Stomach (tissue), 9 donors: Measurements from ENCODE around the gene GLCE. TPM values are rescaled to one million over a fixed set of nuclear protein-coding genes. Genes with fewer than 3 reads are reported as not detected.

ENCODE experiments used
- DNase-seq, 2 donors: peaks; one replicate each; pipeline versions ENCODE4 v3.0.0 to v3.0.0-alpha.2; 2013 to 2019
- H3K27ac ChIP-seq, 5 donors: fragments of 200-600 bp in 4 of 5; sonication (generic) in 4 of 5; one replicate each; pipeline ENCODE4 v1.5.1; 2013 to 2019; ENCODE audit warnings: mild to moderate bottlenecking in 1 of 5, moderate library complexity in 1 of 5
- H3K27me3 ChIP-seq, 3 donors: fragments of 200-600 bp; sonication (generic); one replicate each; pipeline ENCODE4 v1.5.1; 2017 to 2019; ENCODE audit warnings: mixed run types in 1 of 3
- H3K36me3 ChIP-seq, 4 donors: fragments of 200-600 bp; sonication (generic); 1 replicate in 3 of 4; 2 replicates in 1 of 4; pipeline ENCODE4 v1.5.1; 2016 to 2019
- H3K4me1 ChIP-seq, 4 donors: fragments of 200-600 bp; sonication (generic); one replicate each; pipeline ENCODE4 v1.5.1; 2016 to 2019
- H3K4me3 ChIP-seq, 4 donors: fragments of 200-600 bp; sonication (generic) in 3 of 4; one replicate each; pipeline ENCODE4 v1.5.1; 2016 to 2019; ENCODE audit warnings: mild to moderate bottlenecking in 1 of 4
- H3K9me3 ChIP-seq, 4 donors: fragments of 200-600 bp; sonication (generic); one replicate each; pipeline ENCODE4 v1.5.1; 2016 to 2019
- CTCF ChIP-seq, 7 experiments: fragments of 450-650 bp in 4 of 7; fragments of 200-600 bp in 3 of 7; sonication (generic) in 3 of 7; IDR thresholded peaks; one replicate each; pipeline ENCODE4 v1.5.1; 2016 to 2019; ENCODE audit warnings: antibody characterized with exemption in 7 of 7, control low read depth in 2 of 7, mild to moderate bottlenecking in 1 of 7
- EP300 ChIP-seq: sonication (generic); formaldehyde crosslinking; IDR thresholded peaks from one replicate; pipeline ENCODE4 v1.6.1; 2017; ENCODE audit warnings: antibody characterized with exemption
- POLR2A ChIP-seq, 4 donors: fragments of 450-650 bp; IDR thresholded peaks; one replicate each; pipeline ENCODE4 v1.6.1; 2016; ENCODE audit warnings: antibody characterized with exemption in 4 of 4, control low read depth in 2 of 4, mild to moderate bottlenecking in 1 of 4, moderate library complexity in 1 of 4
- POLR2AphosphoS5 ChIP-seq, 3 donors: sonication (generic); formaldehyde crosslinking; IDR thresholded peaks; one replicate each; pipeline ENCODE4 v1.6.1; 2016; ENCODE audit warnings: antibody characterized with exemption in 3 of 3
- WGBS, 5 donors: extraction: QIAGEN DNeasy Blood & Tissue Kit in 3 of 5; methylation state at CpG; one replicate each; pipeline versions ENCODE4 v1.1.5 to v1.1.7; 2013 to 2018; 5-methylcytosine and 5-hydroxymethylcytosine counted together
- intact Hi-C: fragments of 100-400 bp; cut with DNase I; formaldehyde crosslinking; loops from one replicate; pipeline ENCODE4 v1.15.1; 2023; ENCODE audit warnings: low total_unique reads
- polyA plus RNA-seq, 3 donors: library from polyadenylated mRNA; stranded (reverse); fragments of 200-250 nt; gene quantifications; one replicate each; pipeline ENCODE4 v1.2.3, GENCODE V29; 2013
- total RNA-seq, 5 donors: library from RNA; depleted of rRNA; stranded (reverse); fragments of >200 nt; gene quantifications; one replicate each; pipeline versions ENCODE4 v1.1.0 to v1.2.3, GENCODE V29; 2014 to 2016
- donor health status: healthy with polysubstance abuse.
- donor health status: Bipolar disorder and iron deficiency.
- donor health status: healthy.

GLCE gene
- total and polyA plus RNA-seq, 8 donors = 5.5 to 50.9 (median 22.1) TPM

GRCh38 chr15:69317392-69317841 lies 157.0 kb downstream of the GLCE start:
- intact Hi-C loops = no loop called here
- H3K4me1 ChIP-seq = peaks cover 0 to 8% (median 0%) of the 10 kb centered on the region in 4 donors
- H3K4me3 ChIP-seq = no peak overlapping the region

GRCh38 chr15:69318033-69318432 lies 157.6 kb downstream of the GLCE start:
- no peak overlapping the region for H3K4me3 ChIP-seq
- peaks cover 0 to 8% (median 0%) of the 10 kb centered on the region in 4 donors for H3K4me1 ChIP-seq
- H3K27me3 ChIP-seq = no peaks in the 10 kb centered on the region
- TF ChIP-seq CTCF (IDR thresholded peaks at IDR 0.05) (no peak), EP300 (no peak), POLR2A (IDR thresholded peaks at IDR 0.05) (no peak), POLR2AphosphoS5 (IDR thresholded peaks at IDR 0.05) (no peak)
- intact Hi-C loops = no loop called here
- WGBS, 5 donors = 87 to 100% (median 88%) methylated on average over 7 of the region's 7 CpGs
- no peak for DNase-seq
- no peaks in the 10 kb centered on the region for H3K36me3 ChIP-seq
- no peaks in the 10 kb centered on the region for H3K9me3 ChIP-seq
- no peak overlapping the region for H3K27ac ChIP-seq

More at GRCh38 chr15:69317392-69317841, 157.0 kb downstream of the GLCE start:
- WGBS, 5 donors = 48 to 71% (median 63%) methylated on average over 5 of the region's 5 CpGs
- Histone ChIP-seq H3K9me3 (no peaks in the 10 kb centered on the region), H3K36me3 (no peaks in the 10 kb centered on the region), H3K27me3 (no peaks in the 10 kb centered on the region), H3K27ac (no peak overlapping the region)
- TF ChIP-seq CTCF (IDR thresholded peaks at IDR 0.05) (no peak), POLR2AphosphoS5 (IDR thresholded peaks at IDR 0.05) (no peak), EP300 (no peak), POLR2A (IDR thresholded peaks at IDR 0.05) (no peak)
- peak in 1 of 2 donors; percentile 55 for DNase-seq

GRCh38 chr15:69319384-69320375 lies 159.2 kb downstream of the GLCE start:
- Histone ChIP-seq H3K27me3 (no peaks in the 10 kb centered on the region), H3K27ac (no peak overlapping the region), H3K4me3 (no peak overlapping the region), H3K9me3 (no peaks in the 10 kb centered on the region), H3K4me1 (no peaks in the 10 kb centered on the region), H3K36me3 (no peaks in the 10 kb centered on the region)
- intact Hi-C loops = no loop called here
- WGBS, 5 donors = 66 to 75% (median 68%) methylated on average over 19 of the region's 19 CpGs
- no peak for DNase-seq
- no peak for TF ChIP-seq EP300
- no peak for TF ChIP-seq CTCF (IDR thresholded peaks at IDR 0.05)
- no peak for TF ChIP-seq POLR2AphosphoS5 (IDR thresholded peaks at IDR 0.05)
- TF ChIP-seq POLR2A (IDR thresholded peaks at IDR 0.05) = no peak

GRCh38 chr15:69320977-69321554 lies 160.6 kb downstream of the GLCE start:
- Histone ChIP-seq H3K36me3 (no peaks in the 10 kb centered on the region), H3K27ac (no peak overlapping the region), H3K27me3 (no peaks in the 10 kb centered on the region), H3K4me3 (no peak overlapping the region), H3K4me1 (no peaks in the 10 kb centered on the region), H3K9me3 (no peaks in the 10 kb centered on the region)
- no peak for DNase-seq
- 39 to 56% (median 43%) methylated on average over 7 of the region's 7 CpGs for WGBS, 5 donors
- TF ChIP-seq POLR2AphosphoS5 (IDR thresholded peaks at IDR 0.05) (no peak), EP300 (no peak), CTCF (IDR thresholded peaks at IDR 0.05) (no peak), POLR2A (IDR thresholded peaks at IDR 0.05) (no peak)
- intact Hi-C loops = no loop called here

Other genes starting within 250 kb of the GLCE start
- gene SPESP1, start 230.1 kb upstream of the GLCE start, total RNA-seq = 10 to 100 TPM in 1 of 5 donors, 1 to 10 TPM in 3, not detected in 1; 1.8 to 19.8 (median 2.3) TPM
- gene SPESP1, start 230.1 kb upstream of the GLCE start, polyA plus RNA-seq = 1 to 10 TPM; 1.6 to 4.1 (median 3.4) TPM
- under 1 TPM in 3 of 5 donors, not detected in 2; 0.14 to 0.29 (median 0.18) TPM for gene NOX5, start 145.9 kb upstream of the GLCE start, total RNA-seq
- under 1 TPM; under 0.01 to 0.92 (median 0.18) TPM for gene NOX5, start 145.9 kb upstream of the GLCE start, polyA plus RNA-seq
- 10 to 100 TPM in 3 of 5 donors, 1 to 10 TPM in 1, not detected in 1; 4.6 to 37.9 (median 14.3) TPM for gene PAQR5, start 138.3 kb downstream of the GLCE start, total RNA-seq
- gene PAQR5, start 138.3 kb downstream of the GLCE start, polyA plus RNA-seq = 1 to 10 TPM; 3.6 to 7.5 (median 4.4) TPM